ENCODE measurements around the gene GLI3. TPM values are rescaled to one million over a fixed set of nuclear protein-coding genes. Genes with fewer than 3 reads are reported as not detected.

GLI3 gene
- total RNA-seq, 2 donors from 2014 or later: 0.34 to 1.1 TPM

- no peaks in the 10 kb centered on the region for H3K36me3 Mint-ChIP-seq (ENCODE audit: low read depth)
- no peaks in the 10 kb centered on the region for H3K4me1 Mint-ChIP-seq
- DNase-seq (no peak), ATAC-seq (no peak)
- no peak overlapping the region for H3K27ac Mint-ChIP-seq
- H3K9me3 ChIP-seq (ENCODE audit: control insufficient read depth, low read length, poor library complexity, severe bottlenecking): no peaks in the 10 kb centered on the region
- H3K27me3 Mint-ChIP-seq: peaks cover 10% of the 10 kb centered on the region
- no peak overlapping the region for H3K4me3 Mint-ChIP-seq
These were observed 62.6 kb downstream of the GLI3 start for GRCh38 chr7:42174391-42174912.

- Mint-ChIP-seq H3K27me3 (no peaks in the 10 kb centered on the region), H3K36me3 (ENCODE audit: low read depth) (no peaks in the 10 kb centered on the region), H3K27ac (no peak overlapping the region), H3K4me3 (no peak overlapping the region), H3K4me1 (no peaks in the 10 kb centered on the region)
- no peak for ATAC-seq
- H3K9me3 ChIP-seq (ENCODE audit: control insufficient read depth, low read length, poor library complexity, severe bottlenecking): no peaks in the 10 kb centered on the region
- DNase-seq: no peak
These were observed 66.3 kb downstream of the GLI3 start for GRCh38 chr7:42170724-42171123.

- ATAC-seq (no peak), DNase-seq (no peak)
- H3K4me3 Mint-ChIP-seq: no peak overlapping the region
- H3K27me3 Mint-ChIP-seq: no peaks in the 10 kb centered on the region
- no peak overlapping the region for H3K27ac Mint-ChIP-seq
- no peaks in the 10 kb centered on the region for H3K9me3 ChIP-seq (ENCODE audit: control insufficient read depth, low read length, poor library complexity, severe bottlenecking)
- H3K4me1 Mint-ChIP-seq: no peaks in the 10 kb centered on the region
- H3K36me3 Mint-ChIP-seq (ENCODE audit: low read depth): no peaks in the 10 kb centered on the region
These were observed 68.5 kb downstream of the GLI3 start for GRCh38 chr7:42168512-42168911.

GRCh38 chr7:42167631-42168236, 69.3 kb downstream of the GLI3 start:
- Mint-ChIP-seq H3K4me1 (no peaks in the 10 kb centered on the region), H3K36me3 (ENCODE audit: low read depth) (no peaks in the 10 kb centered on the region), H3K27me3 (no peaks in the 10 kb centered on the region), H3K27ac (no peak overlapping the region), H3K4me3 (no peak overlapping the region)
- ATAC-seq (no peak), DNase-seq (no peak)
- no peaks in the 10 kb centered on the region for H3K9me3 ChIP-seq (ENCODE audit: control insufficient read depth, low read length, poor library complexity, severe bottlenecking)

GRCh38 chr7:42167206-42167605, 69.8 kb downstream of the GLI3 start:
- Mint-ChIP-seq H3K27ac (no peak overlapping the region), H3K27me3 (no peaks in the 10 kb centered on the region), H3K4me1 (no peaks in the 10 kb centered on the region), H3K4me3 (no peak overlapping the region), H3K36me3 (ENCODE audit: low read depth) (no peaks in the 10 kb centered on the region)
- no peaks in the 10 kb centered on the region for H3K9me3 ChIP-seq (ENCODE audit: control insufficient read depth, low read length, poor library complexity, severe bottlenecking)
- no peak for ATAC-seq
- DNase-seq: no peak

GRCh38 chr7:42164881-42165428, 72.1 kb downstream of the GLI3 start:
- ATAC-seq (no peak), DNase-seq (no peak)
- Mint-ChIP-seq H3K36me3 (ENCODE audit: low read depth) (no peaks in the 10 kb centered on the region), H3K27ac (no peak overlapping the region), H3K4me3 (no peak overlapping the region), H3K4me1 (no peaks in the 10 kb centered on the region), H3K27me3 (no peaks in the 10 kb centered on the region)
- H3K9me3 ChIP-seq (ENCODE audit: control insufficient read depth, low read length, poor library complexity, severe bottlenecking): no peaks in the 10 kb centered on the region

GRCh38 chr7:42162560-42163325, 74.3 kb downstream of the GLI3 start:
- Mint-ChIP-seq H3K27me3 (no peaks in the 10 kb centered on the region), H3K36me3 (ENCODE audit: low read depth) (no peaks in the 10 kb centered on the region), H3K4me1 (no peaks in the 10 kb centered on the region), H3K4me3 (no peak overlapping the region), H3K27ac (no peak overlapping the region)
- H3K9me3 ChIP-seq (ENCODE audit: control insufficient read depth, low read length, poor library complexity, severe bottlenecking): no peaks in the 10 kb centered on the region
- DNase-seq (no peak), ATAC-seq (no peak)

GRCh38 chr7:42161719-42162118, 75.3 kb downstream of the GLI3 start:
- no peak for DNase-seq
- no peaks in the 10 kb centered on the region for H3K9me3 ChIP-seq (ENCODE audit: control insufficient read depth, low read length, poor library complexity, severe bottlenecking)
- H3K27ac Mint-ChIP-seq: no peak overlapping the region
- H3K4me3 Mint-ChIP-seq: no peak overlapping the region
- no peak for ATAC-seq
- no peaks in the 10 kb centered on the region for H3K27me3 Mint-ChIP-seq
- H3K36me3 Mint-ChIP-seq (ENCODE audit: low read depth): no peaks in the 10 kb centered on the region
- H3K4me1 Mint-ChIP-seq: no peaks in the 10 kb centered on the region

GRCh38 chr7:42161110-42161509, 75.9 kb downstream of the GLI3 start:
- DNase-seq (no peak), ATAC-seq (no peak)
- Mint-ChIP-seq H3K36me3 (ENCODE audit: low read depth) (no peaks in the 10 kb centered on the region), H3K27ac (no peak overlapping the region), H3K27me3 (no peaks in the 10 kb centered on the region), H3K4me1 (no peaks in the 10 kb centered on the region), H3K4me3 (no peak overlapping the region)
- H3K9me3 ChIP-seq (ENCODE audit: control insufficient read depth, low read length, poor library complexity, severe bottlenecking): no peaks in the 10 kb centered on the region

- no peaks in the 10 kb centered on the region for H3K36me3 Mint-ChIP-seq (ENCODE audit: low read depth)
- ATAC-seq: no peak
- peaks cover 4% of the 10 kb centered on the region for H3K27me3 Mint-ChIP-seq
- H3K4me3 Mint-ChIP-seq: no peak overlapping the region
- no peak overlapping the region for H3K27ac Mint-ChIP-seq
- H3K9me3 ChIP-seq (ENCODE audit: control insufficient read depth, low read length, poor library complexity, severe bottlenecking): no peaks in the 10 kb centered on the region
- H3K4me1 Mint-ChIP-seq: no peaks in the 10 kb centered on the region
- DNase-seq: no peak
These were observed 77.9 kb downstream of the GLI3 start for GRCh38 chr7:42159130-42159529.

GRCh38 chr7:42156967-42157721, 79.9 kb downstream of the GLI3 start:
- ATAC-seq (no peak), DNase-seq (no peak)
- Mint-ChIP-seq H3K36me3 (ENCODE audit: low read depth) (no peaks in the 10 kb centered on the region), H3K27ac (no peak overlapping the region), H3K4me3 (no peak overlapping the region), H3K4me1 (no peaks in the 10 kb centered on the region), H3K27me3 (peaks cover 5% of the 10 kb centered on the region)
- no peaks in the 10 kb centered on the region for H3K9me3 ChIP-seq (ENCODE audit: control insufficient read depth, low read length, poor library complexity, severe bottlenecking)

- Mint-ChIP-seq H3K4me3 (no peak overlapping the region), H3K36me3 (ENCODE audit: low read depth) (no peaks in the 10 kb centered on the region), H3K4me1 (no peaks in the 10 kb centered on the region), H3K27me3 (peaks cover 5% of the 10 kb centered on the region), H3K27ac (no peak overlapping the region)
- no peaks in the 10 kb centered on the region for H3K9me3 ChIP-seq (ENCODE audit: control insufficient read depth, low read length, poor library complexity, severe bottlenecking)
- DNase-seq: no peak
- no peak for ATAC-seq
These were observed 80.6 kb downstream of the GLI3 start for GRCh38 chr7:42156291-42156865.
